ENCODE measurements around the gene TEAD1. TPM values are rescaled to one million over a fixed set of nuclear protein-coding genes. Genes with fewer than 3 reads are reported as not detected.
A peak's percentile ranks its signal among the peaks of the same experiment; 100 is the strongest.

TEAD1 gene
- total RNA-seq, 4 donors from 2014 or later = 127 to 165 (median 140) TPM

DNA sequence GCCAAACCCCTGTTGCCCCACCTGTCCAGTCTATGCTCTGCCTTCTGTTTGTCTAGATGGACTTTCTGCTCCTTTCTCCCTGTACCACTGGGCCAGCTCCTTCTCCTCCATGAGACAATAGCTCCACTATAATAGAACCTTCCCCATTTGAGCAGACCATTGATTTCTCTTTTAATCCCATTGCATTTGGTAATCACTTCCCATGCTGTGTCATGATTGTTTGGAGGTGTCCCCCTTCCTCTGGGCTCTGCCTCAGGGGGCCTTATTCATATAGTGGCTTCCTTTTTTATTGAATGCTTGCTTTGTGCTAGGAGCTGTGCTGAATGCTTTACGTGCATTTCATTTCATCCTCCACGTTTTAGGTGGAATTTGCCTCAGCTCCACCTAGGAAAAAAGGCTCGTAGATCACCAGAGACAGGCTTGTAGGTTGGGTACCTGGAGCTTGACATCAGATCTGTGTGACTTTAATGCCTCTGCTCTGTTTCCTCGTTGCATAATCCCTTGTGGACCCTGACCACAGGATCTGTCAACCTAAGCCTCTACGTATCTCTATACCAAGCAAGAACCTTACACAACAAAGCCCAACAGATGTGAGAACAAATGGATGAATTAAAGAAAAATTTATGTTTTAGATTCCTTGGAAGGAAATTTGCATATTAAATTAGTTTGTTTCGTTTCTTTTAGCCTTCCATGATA is 228.7 kb downstream of the TEAD1 start:
- 80 to 82% methylated on average over 6 of the region's 6 CpGs for WGBS, 2 donors
- no peak for DNase-seq (ENCODE audit: low spot score in 2 of 2)
- H3K4me3 ChIP-seq = no peak overlapping the region
- no peak for TF ChIP-seq EP300 (IDR thresholded peaks at IDR 0.05)
- TF ChIP-seq POLR2A (IDR thresholded peaks at IDR 0.05) = no peak
- TF ChIP-seq, protein P1, sequence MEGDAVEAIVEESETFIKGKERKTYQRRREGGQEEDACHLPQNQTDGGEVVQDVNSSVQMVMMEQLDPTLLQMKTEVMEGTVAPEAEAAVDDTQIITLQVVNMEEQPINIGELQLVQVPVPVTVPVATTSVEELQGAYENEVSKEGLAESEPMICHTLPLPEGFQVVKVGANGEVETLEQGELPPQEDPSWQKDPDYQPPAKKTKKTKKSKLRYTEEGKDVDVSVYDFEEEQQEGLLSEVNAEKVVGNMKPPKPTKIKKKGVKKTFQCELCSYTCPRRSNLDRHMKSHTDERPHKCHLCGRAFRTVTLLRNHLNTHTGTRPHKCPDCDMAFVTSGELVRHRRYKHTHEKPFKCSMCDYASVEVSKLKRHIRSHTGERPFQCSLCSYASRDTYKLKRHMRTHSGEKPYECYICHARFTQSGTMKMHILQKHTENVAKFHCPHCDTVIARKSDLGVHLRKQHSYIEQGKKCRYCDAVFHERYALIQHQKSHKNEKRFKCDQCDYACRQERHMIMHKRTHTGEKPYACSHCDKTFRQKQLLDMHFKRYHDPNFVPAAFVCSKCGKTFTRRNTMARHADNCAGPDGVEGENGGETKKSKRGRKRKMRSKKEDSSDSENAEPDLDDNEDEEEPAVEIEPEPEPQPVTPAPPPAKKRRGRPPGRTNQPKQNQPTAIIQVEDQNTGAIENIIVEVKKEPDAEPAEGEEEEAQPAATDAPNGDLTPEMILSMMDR (IDR thresholded peaks at IDR 0.05) = no peak
- peaks cover 0 to 18% (median 4%) of the 10 kb centered on the region in 3 donors for H3K36me3 ChIP-seq
- peaks cover 0 to 20% (median 2%) of the 10 kb centered on the region in 4 donors for H3K4me1 ChIP-seq
- H3K9me3 ChIP-seq = no peaks in the 10 kb centered on the region
- H3K27ac ChIP-seq = no peak overlapping the region
- H3K27me3 ChIP-seq = no peaks in the 10 kb centered on the region

DNA sequence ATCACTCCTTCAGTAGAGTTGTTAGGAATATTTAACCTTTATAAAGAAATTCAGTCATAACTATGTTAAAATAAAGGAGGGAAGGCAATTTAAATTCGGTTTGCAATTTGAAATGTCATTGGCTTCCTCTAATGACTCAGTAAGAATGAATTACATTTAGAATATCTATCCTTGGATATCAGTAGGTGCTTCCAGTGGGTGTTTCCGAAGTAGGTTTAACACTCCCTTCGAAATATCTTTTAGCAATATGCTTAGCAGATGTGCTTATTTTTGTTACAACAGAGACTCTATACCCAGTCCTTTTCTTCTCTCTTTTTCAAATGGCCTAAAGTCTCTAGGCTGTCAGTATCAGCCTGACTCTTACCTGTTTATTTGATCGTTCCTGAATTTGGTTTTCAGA is 231.2 kb downstream of the TEAD1 start:
- Histone ChIP-seq H3K9me3 (no peaks in the 10 kb centered on the region), H3K4me3 (no peak overlapping the region), H3K36me3 (peaks cover 0 to 28% (median 4%) of the 10 kb centered on the region in 3 donors), H3K27ac (no peak overlapping the region), H3K27me3 (no peaks in the 10 kb centered on the region), H3K4me1 (peaks cover 0 to 9% (median under 1%) of the 10 kb centered on the region in 4 donors)
- DNase-seq (ENCODE audit: low spot score in 2 of 2) = no peak
- TF ChIP-seq, protein P1 (IDR thresholded peaks at IDR 0.05) = no peak
- WGBS, 2 donors = 88 to 93% methylated on average over 4 of the region's 4 CpGs

DNA sequence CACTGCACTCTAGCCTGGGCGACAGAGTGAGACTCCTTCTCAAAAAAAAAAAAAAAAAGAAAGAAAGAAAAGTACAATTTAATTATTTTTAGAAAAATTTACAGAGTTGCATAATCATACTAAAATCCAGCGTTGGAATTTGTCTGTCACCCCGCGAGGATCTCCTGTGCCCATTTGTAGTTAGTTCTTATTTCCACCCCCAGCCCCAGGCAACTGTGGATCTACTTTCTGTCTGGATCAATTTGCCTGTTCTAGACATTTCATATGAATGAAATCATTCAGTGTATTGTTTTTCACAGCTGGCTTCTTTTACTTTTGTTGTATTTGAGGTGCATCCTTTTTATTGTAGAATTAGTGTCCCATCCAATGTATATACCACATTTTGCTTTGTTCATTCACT is 232.3 kb downstream of the TEAD1 start:
- TF ChIP-seq, protein P1 (IDR thresholded peaks at IDR 0.05) = no peak
- TF ChIP-seq EP300 (IDR thresholded peaks at IDR 0.05) = no peak
- no peak for DNase-seq (ENCODE audit: low spot score in 2 of 2)
- WGBS, 2 donors = 89 to 94% methylated on average over 4 of the region's 4 CpGs

DNA sequence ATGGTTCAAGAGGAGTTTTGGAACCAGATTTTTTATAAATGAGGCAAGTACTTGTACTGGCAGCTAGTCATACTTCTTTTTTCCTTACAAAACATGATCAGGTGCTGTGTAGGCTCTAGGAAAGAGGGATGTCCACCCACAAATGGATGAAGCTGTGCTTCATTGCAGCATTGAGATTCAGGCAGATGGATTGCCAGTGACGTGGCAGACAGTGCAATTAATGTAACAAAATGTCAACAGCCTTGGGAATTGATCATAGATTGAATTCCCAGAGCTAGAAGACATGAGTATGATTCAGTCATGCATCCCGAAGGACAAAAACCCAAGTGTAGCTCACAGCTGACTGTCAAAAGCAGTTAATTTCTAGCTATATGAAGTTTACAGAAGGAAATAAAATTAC is 235.7 kb downstream of the TEAD1 start:
- peaks cover 0 to 12% (median 3%) of the 10 kb centered on the region in 4 donors for H3K4me1 ChIP-seq
- H3K27me3 ChIP-seq = no peaks in the 10 kb centered on the region
- H3K4me3 ChIP-seq = no peak overlapping the region
- DNase-seq (ENCODE audit: low spot score in 2 of 2) = no peak
- H3K9me3 ChIP-seq = no peaks in the 10 kb centered on the region
- peaks cover 0 to 9% (median 0%) of the 10 kb centered on the region in 3 donors for H3K36me3 ChIP-seq
- 64 to 67% methylated on average over 2 of the region's 2 CpGs for WGBS, 2 donors
- no peak overlapping the region for H3K27ac ChIP-seq
- no peak for TF ChIP-seq POLR2A (IDR thresholded peaks at IDR 0.05)
- TF ChIP-seq, protein P1 (IDR thresholded peaks at IDR 0.05) = no peak

More for the DNA sequence above, 232.3 kb downstream of the TEAD1 start:
- Histone ChIP-seq H3K27me3 (no peaks in the 10 kb centered on the region), H3K36me3 (peaks cover 0 to 28% (median 4%) of the 10 kb centered on the region in 3 donors), H3K4me3 (no peak overlapping the region), H3K4me1 (no peaks in the 10 kb centered on the region), H3K9me3 (no peaks in the 10 kb centered on the region), H3K27ac (no peak overlapping the region)

DNA sequence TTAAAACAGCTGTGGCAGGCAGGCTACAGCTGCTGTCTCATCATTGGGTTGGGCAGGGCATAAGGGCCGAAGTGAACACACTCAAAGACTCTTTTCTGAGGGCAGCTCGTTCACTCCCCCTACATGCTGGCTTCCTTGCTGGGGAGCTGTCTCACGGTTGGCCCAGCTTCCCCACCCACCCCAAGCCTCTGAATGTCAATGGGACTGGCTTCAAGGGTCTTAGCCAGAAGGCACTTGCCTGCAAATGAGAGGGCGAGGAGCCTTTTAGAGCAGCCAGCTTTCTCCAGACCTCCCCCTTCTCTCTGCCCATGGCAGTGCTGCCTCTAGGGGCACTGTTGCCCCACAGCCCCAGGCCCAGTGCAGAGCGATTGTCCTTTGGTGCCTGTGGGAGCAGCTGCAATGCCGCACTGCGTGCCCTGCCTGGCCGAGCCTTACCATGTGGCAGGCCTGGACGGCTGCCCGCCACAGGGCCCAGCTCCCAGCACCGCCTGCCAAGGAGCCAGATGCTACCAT is 240.2 kb downstream of the TEAD1 start:
- Histone ChIP-seq H3K4me1 (peaks cover 0 to 21% (median 9%) of the 10 kb centered on the region in 4 donors), H3K4me3 (no peak overlapping the region), H3K27me3 (no peaks in the 10 kb centered on the region), H3K27ac (peak overlapping the region in 3 of 4 donors; percentile 17 to 73 (median 71)), H3K9me3 (no peaks in the 10 kb centered on the region), H3K36me3 (peaks cover 0 to 15% (median 0%) of the 10 kb centered on the region in 3 donors)
- peak in 1 of 2 donors; percentile 45 for TF ChIP-seq EP300 (IDR thresholded peaks at IDR 0.05)
- TF ChIP-seq, protein P1 (IDR thresholded peaks at IDR 0.05) = peak; percentile 40 to 81 (median 62)
- no peak for TF ChIP-seq POLR2A (IDR thresholded peaks at IDR 0.05)
- DNase-seq (ENCODE audit: low spot score in 2 of 2) = peak in 1 of 2 donors; percentile 26
- WGBS, 2 donors = 35 to 51% methylated on average over 11 of the region's 11 CpGs

All from tibial nerve (tissue), 4 donors.